OCI-LY7 (cell line): ENCODE data around the gene NUFIP2. TPM values are rescaled to one million over a fixed set of nuclear protein-coding genes. Genes with fewer than 3 reads are reported as not detected.
A peak's percentile ranks its signal among the peaks of the same experiment; 100 is the strongest.

ENCODE experiments used
- Bru-seq: library from RNA; stranded (reverse); fragments of 400-500 nt; gene quantifications from one replicate; lab custom pipeline; 2021; lab: Mats Ljungman, UMichigan
- BruChase-seq, 2 experiments: library from RNA; stranded (reverse); fragments of 400-500 nt; gene quantifications; one replicate each; lab custom pipeline; 2021; lab: Mats Ljungman, UMichigan
- BruUV-seq: library from RNA; stranded (reverse); fragments of 400-500 nt; replicated peaks from 2 replicates; lab custom pipeline; 2021; lab: Mats Ljungman, UMichigan
- CTCF ChIA-PET: fragments of 300-600 bp; sonication (Branson Sonifier 250); formaldehyde crosslinking; loops from one replicate; lab custom pipeline; 2022; ENCODE audit warnings: antibody characterized with exemption; ENCODE audit not compliant: unreplicated experiment; lab: Charles Lee
- POLR2A ChIA-PET: fragments of 300-600 bp; sonication (Branson Sonifier 250); formaldehyde crosslinking; loops from one replicate; lab custom pipeline; 2022; ENCODE audit warnings: antibody characterized with exemption; lab: Charles Lee
- DNase-seq: peaks from one replicate; pipeline ENCODE4 v3.0.0-alpha.2; 2015; ENCODE audit warnings: low spot score
- H2AFZ ChIP-seq: fragments of 200-600 bp; sonication (generic), shearing (Covaris generic); 2 replicates; pipeline ENCODE4 v1.6.1; 2014; ENCODE audit warnings: mild to moderate bottlenecking, antibody characterized with exemption, low read length, moderate library complexity
- H3K27ac ChIP-seq: fragments of 200-600 bp; sonication (generic); 2 replicates; pipeline ENCODE4 v1.5.1; 2014; ENCODE audit warnings: mixed run types, low read depth, mild to moderate bottlenecking, moderate library complexity, low read length, inconsistent platforms; ENCODE audit not compliant: poor library complexity, severe bottlenecking
- H3K36me3 ChIP-seq: fragments of 200-600 bp; sonication (generic); 2 replicates; pipeline ENCODE4 v1.6.1; 2014; ENCODE audit warnings: mild to moderate bottlenecking, antibody characterized with exemption, low read length, moderate library complexity, mixed read lengths; ENCODE audit not compliant: insufficient read depth
- H3K4me1 ChIP-seq: fragments of 200-600 bp; sonication (generic); 2 replicates; pipeline ENCODE4 v1.5.1; 2014; ENCODE audit warnings: mild to moderate bottlenecking, low read length; ENCODE audit not compliant: insufficient read depth, poor library complexity, severe bottlenecking
- H3K4me2 ChIP-seq: fragments of 200-600 bp; sonication (generic); 2 replicates; pipeline ENCODE4 v1.6.1; 2014; ENCODE audit warnings: mild to moderate bottlenecking, low read length
- H3K4me3 ChIP-seq: fragments of 200-600 bp; sonication (generic); 2 replicates; pipeline ENCODE4 v1.5.1; 2014; ENCODE audit warnings: mild to moderate bottlenecking, low read depth, low read length; ENCODE audit not compliant: poor library complexity, severe bottlenecking
- H3K79me2 ChIP-seq: fragments of 200-600 bp; sonication (generic); 2 replicates; pipeline ENCODE4 v1.6.1; 2016; ENCODE audit warnings: low read depth, mild to moderate bottlenecking, low read length, moderate library complexity, mixed read lengths; ENCODE audit not compliant: insufficient read depth
- H3K9me2 ChIP-seq: fragments of 200-600 bp; sonication (generic); 2 replicates; pipeline ENCODE4 v1.6.1; 2016; ENCODE audit warnings: mild to moderate bottlenecking, low read length, mixed read lengths; ENCODE audit not compliant: insufficient read depth
- H3K9me3 ChIP-seq: fragments of 200-600 bp; sonication (generic); 2 replicates; pipeline ENCODE4 v1.6.1; 2014; ENCODE audit warnings: mild to moderate bottlenecking, mixed run types, low read length, mixed read lengths
- H4K20me1 ChIP-seq: fragments of 200-600 bp; sonication (generic); 2 replicates; pipeline ENCODE4 v1.6.1; 2014; ENCODE audit warnings: mild to moderate bottlenecking, antibody characterized with exemption, low read length, moderate library complexity, mixed read lengths; ENCODE audit not compliant: insufficient read depth
- EZH2phosphoT487 ChIP-seq: fragments of 200-600 bp; sonication (generic); IDR thresholded peaks from 2 replicates; pipeline ENCODE4 v1.6.1; 2018; ENCODE audit warnings: low read depth, borderline replicate concordance, mild to moderate bottlenecking, mixed run types, antibody characterized with exemption, low read length, moderate library complexity, mixed read lengths
- intact Hi-C: fragments of 100-400 bp; cut with micrococcal nuclease; formaldehyde crosslinking; loops from one replicate; pipeline ENCODE4 v1.10.0; 2022; ENCODE audit not compliant: unreplicated experiment
- long read RNA-seq: library from polyadenylated mRNA; stranded (forward); transcript quantifications from one replicate; pipeline ENCODE4 v2.0.0, GENCODE V29; 2022
- total RNA-seq, 2 experiments: library from RNA; depleted of rRNA in 1 of 2; stranded (reverse); fragments of >200 nt in 1 of 2; shearing (Covaris generic) in 1 of 2; gene quantifications; 2 replicates each; pipeline ENCODE4 v1.2.3, GENCODE V29; 2014 to 2022
- TF ChIP-seq, protein P1 (sequence below): fragments of 200-600 bp; sonication (generic); conservative IDR thresholded peaks from 2 replicates; pipeline ENCODE4 v1.5.1; 2014; ENCODE audit warnings: mild to moderate bottlenecking, antibody characterized with exemption, low read length, moderate library complexity, mixed read lengths

The NUFIP2 gene, protein sequence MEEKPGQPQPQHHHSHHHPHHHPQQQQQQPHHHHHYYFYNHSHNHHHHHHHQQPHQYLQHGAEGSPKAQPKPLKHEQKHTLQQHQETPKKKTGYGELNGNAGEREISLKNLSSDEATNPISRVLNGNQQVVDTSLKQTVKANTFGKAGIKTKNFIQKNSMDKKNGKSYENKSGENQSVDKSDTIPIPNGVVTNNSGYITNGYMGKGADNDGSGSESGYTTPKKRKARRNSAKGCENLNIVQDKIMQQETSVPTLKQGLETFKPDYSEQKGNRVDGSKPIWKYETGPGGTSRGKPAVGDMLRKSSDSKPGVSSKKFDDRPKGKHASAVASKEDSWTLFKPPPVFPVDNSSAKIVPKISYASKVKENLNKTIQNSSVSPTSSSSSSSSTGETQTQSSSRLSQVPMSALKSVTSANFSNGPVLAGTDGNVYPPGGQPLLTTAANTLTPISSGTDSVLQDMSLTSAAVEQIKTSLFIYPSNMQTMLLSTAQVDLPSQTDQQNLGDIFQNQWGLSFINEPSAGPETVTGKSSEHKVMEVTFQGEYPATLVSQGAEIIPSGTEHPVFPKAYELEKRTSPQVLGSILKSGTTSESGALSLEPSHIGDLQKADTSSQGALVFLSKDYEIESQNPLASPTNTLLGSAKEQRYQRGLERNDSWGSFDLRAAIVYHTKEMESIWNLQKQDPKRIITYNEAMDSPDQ
- total RNA-seq (2014; rRNA removed; shearing (Covaris generic)) (36.0 and 37.1 TPM in 2 replicates), total RNA-seq (2022) (70.4 and 71.4 TPM in 2 replicates), Bru-seq, nascent RNA (percentile 95 among the genes with signal in this experiment), BruChase-seq, experiment 1, labeled RNA remaining after a 6-hour chase (percentile 97 among the genes with signal in this experiment), BruChase-seq, experiment 2, labeled RNA remaining after a 2-hour chase (percentile 99 among the genes with signal in this experiment)
- long read RNA-seq, full-length matches to known transcripts, result 2 of 21 reads
- long read RNA-seq, partial matches to known transcripts, result 1 of 21 reads
- long read RNA-seq, other reads (novel, unspliced or antisense), result 18 of 21 reads

GRCh38 chr17:29293890-29294579 is at the start of gene NUFIP2:
NUFIP2 (minus strand) TSS chr17:29294148; CDS start chr17:29294059, 89 bp downstream.
- Histone ChIP-seq H3K9me2 (no peaks in the 10 kb centered on the region), H3K9me3 (no peaks in the 10 kb centered on the region), H3K4me2 (peak within 1 kb of the TSS; percentile 86), H3K4me1 (peaks cover 23% of the 10 kb centered on the region), H3K36me3 (peaks cover 35% of the 10 kb centered on the region), H3K79me2 (peaks cover 50% of the 10 kb centered on the region), H3K27ac (peak within 1 kb of the TSS; percentile 88), H4K20me1 (peaks cover 26% of the 10 kb centered on the region), H3K4me3 (peak within 1 kb of the TSS; percentile 95), H2AFZ (peak within 1 kb of the TSS; percentile 97)
- DNase-seq, result peak; percentile 99
- POLR2A ChIA-PET, result interaction anchor here (0.6 to 1.3 kb wide), 11 partner anchors 9 to 1584 kb away, joined by 3 to 6 read pairs (median 3); no protein-coding TSS in a partner anchor
- TF ChIP-seq, protein P1, sequence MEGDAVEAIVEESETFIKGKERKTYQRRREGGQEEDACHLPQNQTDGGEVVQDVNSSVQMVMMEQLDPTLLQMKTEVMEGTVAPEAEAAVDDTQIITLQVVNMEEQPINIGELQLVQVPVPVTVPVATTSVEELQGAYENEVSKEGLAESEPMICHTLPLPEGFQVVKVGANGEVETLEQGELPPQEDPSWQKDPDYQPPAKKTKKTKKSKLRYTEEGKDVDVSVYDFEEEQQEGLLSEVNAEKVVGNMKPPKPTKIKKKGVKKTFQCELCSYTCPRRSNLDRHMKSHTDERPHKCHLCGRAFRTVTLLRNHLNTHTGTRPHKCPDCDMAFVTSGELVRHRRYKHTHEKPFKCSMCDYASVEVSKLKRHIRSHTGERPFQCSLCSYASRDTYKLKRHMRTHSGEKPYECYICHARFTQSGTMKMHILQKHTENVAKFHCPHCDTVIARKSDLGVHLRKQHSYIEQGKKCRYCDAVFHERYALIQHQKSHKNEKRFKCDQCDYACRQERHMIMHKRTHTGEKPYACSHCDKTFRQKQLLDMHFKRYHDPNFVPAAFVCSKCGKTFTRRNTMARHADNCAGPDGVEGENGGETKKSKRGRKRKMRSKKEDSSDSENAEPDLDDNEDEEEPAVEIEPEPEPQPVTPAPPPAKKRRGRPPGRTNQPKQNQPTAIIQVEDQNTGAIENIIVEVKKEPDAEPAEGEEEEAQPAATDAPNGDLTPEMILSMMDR, result no peak
- TF ChIP-seq EZH2phosphoT487, result no peak
- CTCF ChIA-PET, result interaction anchor here (1.0 kb wide), 1 partner anchor 11 kb away, joined by 3 read pairs; no protein-coding TSS in a partner anchor
- BruUV-seq, result no TSS peak
- intact Hi-C loops, result loop anchor here (1.0 kb wide), 1 partner anchor 296 kb away; no protein-coding TSS in a partner anchor

DNA sequence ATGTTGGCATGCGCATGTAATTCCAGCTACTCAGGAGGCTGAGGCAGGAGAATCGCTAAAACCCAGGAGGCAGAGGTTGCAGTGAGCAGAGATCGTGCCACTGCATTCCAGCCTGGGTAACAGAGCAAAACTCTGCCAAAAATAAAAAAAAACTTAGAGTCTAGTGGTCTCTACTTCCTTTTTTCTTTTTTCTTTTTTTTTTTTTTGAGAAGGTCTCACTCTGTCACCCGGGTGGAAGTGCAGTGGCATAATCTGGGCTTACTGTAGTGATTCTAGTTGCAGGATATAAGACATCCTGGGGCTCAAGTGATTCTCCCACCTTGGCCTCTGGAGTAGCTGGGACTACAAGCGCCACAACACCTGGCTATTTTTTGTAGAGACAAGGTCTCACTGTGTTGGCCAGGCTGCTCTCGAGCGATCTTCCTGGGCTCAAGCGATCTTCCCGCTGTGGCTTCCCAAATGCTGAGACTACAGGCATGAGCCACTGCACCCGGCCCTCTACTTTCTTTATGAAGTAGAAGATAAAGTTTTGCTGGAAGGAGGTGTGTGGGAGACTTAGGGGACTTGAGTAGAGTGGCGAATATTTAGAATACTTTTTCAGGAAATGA is 48.3 kb upstream of the NUFIP2 start:
- CTCF ChIA-PET, result no interaction called here

More for the DNA sequence above, 48.3 kb upstream of the NUFIP2 start:
- H3K36me3 ChIP-seq, result no peaks in the 10 kb centered on the region
- TF ChIP-seq, protein P1, result no peak
- no peak for TF ChIP-seq EZH2phosphoT487
- intact Hi-C loops, result no loop called here
- no peaks in the 10 kb centered on the region for H3K9me3 ChIP-seq
- no peaks in the 10 kb centered on the region for H3K4me1 ChIP-seq
- DNase-seq, result peak; percentile 2
- no peak overlapping the region for H3K4me2 ChIP-seq
- no peak overlapping the region for H3K4me3 ChIP-seq
- POLR2A ChIA-PET, result no interaction called here
- H4K20me1 ChIP-seq, result no peaks in the 10 kb centered on the region
- no peaks in the 10 kb centered on the region for H3K9me2 ChIP-seq
- no peak overlapping the region for H3K27ac ChIP-seq
- BruUV-seq, result no TSS peak
- H3K79me2 ChIP-seq, result no peaks in the 10 kb centered on the region
- no peak overlapping the region for H2AFZ ChIP-seq
